Measurements from ENCODE around the gene TMEM247.

Gene TMEM247

GRCh38 chr2:46434851-46435273, 44.5 kb upstream of the TMEM247 start:
- no CpG with 5 or more reads among the region's 3 CpGs for WGBS
- H2BK15ac ChIP-seq (ENCODE audit: low read depth, poor library complexity, severe bottlenecking), result no peak overlapping the region
- H3K14ac ChIP-seq (ENCODE audit: low read length in 2 of 2), result no peak overlapping the region
- peak; percentile 68 for DNase-seq
- no peaks in the 10 kb centered on the region for H3K79me1 ChIP-seq (replicated peaks; ENCODE audit: low read length, poor library complexity, severe bottlenecking)
- peaks cover 0 to under 1% of the 10 kb centered on the region in 2 experiments for H3K27me3 ChIP-seq (ENCODE audit: control insufficient read depth in 1 of 2, insufficient read depth in 1 of 2, low read length in 2 of 2)
- peaks cover 3% of the 10 kb centered on the region for H3K4me1 ChIP-seq (ENCODE audit: control insufficient read depth, insufficient read depth, low read depth, low read length)
- no peak overlapping the region for H3K23ac ChIP-seq (ENCODE audit: low read length in 2 of 2)
- H3K27ac ChIP-seq (ENCODE audit: low read length, poor library complexity, severe bottlenecking), result peak overlapping the region; percentile 92
- H2BK12ac ChIP-seq (ENCODE audit: low read length in 2 of 2), result peak overlapping the region; percentile 23 to 59
- H2BK120ac ChIP-seq (ENCODE audit: low read depth, low read length), result no peak overlapping the region
- H2AK5ac ChIP-seq (ENCODE audit: low read length, severe bottlenecking), result peak overlapping the region; percentile 85
- no peak overlapping the region for H2AFZ ChIP-seq (ENCODE audit: low read depth, low read length)
- H3K4ac ChIP-seq (ENCODE audit: low read depth in 1 of 2, low read length in 2 of 2), result no peak overlapping the region
- H3K9me3 ChIP-seq (ENCODE audit: control insufficient read depth, low read length), result no peaks in the 10 kb centered on the region
- H4K8ac ChIP-seq (ENCODE audit: low read length), result peak overlapping the region; percentile 69
- peak overlapping the region; percentile 58 for H4K91ac ChIP-seq (ENCODE audit: low read length)
- peak overlapping the region; percentile 14 for H3K4me2 ChIP-seq (ENCODE audit: low read length, poor library complexity, severe bottlenecking)
- no peaks in the 10 kb centered on the region for H3K36me3 ChIP-seq (ENCODE audit: control insufficient read depth in 1 of 2, insufficient read depth in 2 of 2, low read depth in 1 of 2, low read length in 2 of 2)
- peak overlapping the region; percentile 94 for H2BK5ac ChIP-seq (ENCODE audit: low read depth, low read length, poor library complexity, severe bottlenecking)
- H3K9ac ChIP-seq (ENCODE audit: low read length), result no peak overlapping the region
- no peak overlapping the region for H3K4me3 ChIP-seq (ENCODE audit: insufficient read depth in 1 of 2, low read depth in 1 of 2, low read length in 2 of 2)
- peak overlapping the region; percentile 58 to 64 for H3K18ac ChIP-seq (ENCODE audit: low read depth in 1 of 2, low read length in 2 of 2)

- H4K8ac ChIP-seq (ENCODE audit: low read length), result no peak overlapping the region
- peak overlapping the region; percentile 31 to 74 for H3K18ac ChIP-seq (ENCODE audit: low read depth in 1 of 2, low read length in 2 of 2)
- H3K9me3 ChIP-seq (ENCODE audit: control insufficient read depth, low read length), result no peaks in the 10 kb centered on the region
- peak overlapping the region; percentile 92 for H3K27ac ChIP-seq (ENCODE audit: low read length, poor library complexity, severe bottlenecking)
- no peak overlapping the region for H3K4me3 ChIP-seq (ENCODE audit: insufficient read depth in 1 of 2, low read depth in 1 of 2, low read length in 2 of 2)
- H3K4ac ChIP-seq (ENCODE audit: low read depth in 1 of 2, low read length in 2 of 2), result peak overlapping the region in 1 of 2 experiments; percentile 79
- H3K79me1 ChIP-seq (replicated peaks; ENCODE audit: low read length, poor library complexity, severe bottlenecking), result no peaks in the 10 kb centered on the region
- H2AFZ ChIP-seq (ENCODE audit: low read depth, low read length), result no peak overlapping the region
- H3K9ac ChIP-seq (ENCODE audit: low read length), result no peak overlapping the region
- H2BK5ac ChIP-seq (ENCODE audit: low read depth, low read length, poor library complexity, severe bottlenecking), result peak overlapping the region; percentile 94
- no peak overlapping the region for H2BK120ac ChIP-seq (ENCODE audit: low read depth, low read length)
- peaks cover 3% of the 10 kb centered on the region for H3K4me1 ChIP-seq (ENCODE audit: control insufficient read depth, insufficient read depth, low read depth, low read length)
- DNase-seq, result no peak
- no peak overlapping the region for H3K23ac ChIP-seq (ENCODE audit: low read length in 2 of 2)
- no peaks in the 10 kb centered on the region for H3K36me3 ChIP-seq (ENCODE audit: control insufficient read depth in 1 of 2, insufficient read depth in 2 of 2, low read depth in 1 of 2, low read length in 2 of 2)
- peak overlapping the region; percentile 93 for H2AK5ac ChIP-seq (ENCODE audit: low read length, severe bottlenecking)
- no peak overlapping the region for H3K4me2 ChIP-seq (ENCODE audit: low read length, poor library complexity, severe bottlenecking)
- H3K14ac ChIP-seq (ENCODE audit: low read length in 2 of 2), result no peak overlapping the region
- no peak overlapping the region for H2BK12ac ChIP-seq (ENCODE audit: low read length in 2 of 2)
- no peak overlapping the region for H4K91ac ChIP-seq (ENCODE audit: low read length)
- no peak overlapping the region for H2BK15ac ChIP-seq (ENCODE audit: low read depth, poor library complexity, severe bottlenecking)
- H3K27me3 ChIP-seq (ENCODE audit: control insufficient read depth in 1 of 2, insufficient read depth in 1 of 2, low read length in 2 of 2), result peaks cover 2 to 5% of the 10 kb centered on the region in 2 experiments
Measured at GRCh38 chr2:46435353-46435752, 44.0 kb upstream of the TMEM247 start.

DNA sequence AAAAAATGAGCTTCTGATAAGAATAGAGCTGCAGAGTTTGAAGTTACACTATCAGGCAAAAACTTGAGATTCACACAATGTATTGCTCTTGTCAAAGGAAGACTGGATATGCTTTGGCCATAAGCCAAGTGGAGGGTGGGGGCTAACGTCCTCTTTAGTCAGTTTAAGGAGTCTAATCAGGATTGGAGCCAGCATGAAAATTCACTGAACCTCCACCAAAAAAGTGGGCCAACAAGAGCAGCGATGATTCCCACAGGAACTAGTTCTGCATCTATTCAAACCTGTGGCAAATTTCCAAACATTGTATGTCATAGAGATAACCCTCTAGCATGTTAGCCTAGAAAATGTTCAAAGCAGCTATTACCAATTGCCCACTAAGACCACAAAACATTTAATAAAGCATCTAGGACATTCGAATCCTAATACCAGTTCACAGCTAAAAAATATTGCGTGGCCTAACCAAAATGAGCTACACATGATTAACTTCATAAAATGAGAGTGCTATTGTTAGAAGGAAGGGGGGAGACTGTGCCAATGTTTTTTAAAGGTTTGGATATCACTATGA, 43.5 kb upstream of the TMEM247 start:
- Histone ChIP-seq H3K9ac (ENCODE audit: low read length) (no peak overlapping the region), H3K36me3 (ENCODE audit: control insufficient read depth in 1 of 2, insufficient read depth in 2 of 2, low read depth in 1 of 2, low read length in 2 of 2) (no peaks in the 10 kb centered on the region), H2BK5ac (ENCODE audit: low read depth, low read length, poor library complexity, severe bottlenecking) (no peak overlapping the region), H3K4ac (ENCODE audit: low read depth in 1 of 2, low read length in 2 of 2) (peak overlapping the region in 1 of 2 experiments; percentile 62), H3K27ac (ENCODE audit: low read length, poor library complexity, severe bottlenecking) (peak overlapping the region; percentile 92), H3K23ac (ENCODE audit: low read length in 2 of 2) (no peak overlapping the region), H3K4me2 (ENCODE audit: low read length, poor library complexity, severe bottlenecking) (no peak overlapping the region), H2AFZ (ENCODE audit: low read depth, low read length) (no peak overlapping the region), H3K9me3 (ENCODE audit: control insufficient read depth, low read length) (no peaks in the 10 kb centered on the region), H2BK15ac (ENCODE audit: low read depth, poor library complexity, severe bottlenecking) (no peak overlapping the region), H4K91ac (ENCODE audit: low read length) (no peak overlapping the region), H3K14ac (ENCODE audit: low read length in 2 of 2) (no peak overlapping the region), H3K79me1 (replicated peaks; ENCODE audit: low read length, poor library complexity, severe bottlenecking) (no peaks in the 10 kb centered on the region), H3K4me3 (ENCODE audit: insufficient read depth in 1 of 2, low read depth in 1 of 2, low read length in 2 of 2) (no peak overlapping the region), H4K8ac (ENCODE audit: low read length) (no peak overlapping the region), H2BK120ac (ENCODE audit: low read depth, low read length) (no peak overlapping the region), H3K4me1 (ENCODE audit: control insufficient read depth, insufficient read depth, low read depth, low read length) (peaks cover 3% of the 10 kb centered on the region), H2AK5ac (ENCODE audit: low read length, severe bottlenecking) (peak overlapping the region; percentile 83), H3K18ac (ENCODE audit: low read depth in 1 of 2, low read length in 2 of 2) (peak overlapping the region in 1 of 2 experiments; percentile 56), H3K27me3 (ENCODE audit: control insufficient read depth in 1 of 2, insufficient read depth in 1 of 2, low read length in 2 of 2) (peaks cover 7 to 10% of the 10 kb centered on the region in 2 experiments), H2BK12ac (ENCODE audit: low read length in 2 of 2) (peak overlapping the region in 1 of 2 experiments; percentile 31)
- WGBS, result 74% methylated on average over 2 of the region's 4 CpGs
- DNase-seq, result no peak

- H3K18ac ChIP-seq (ENCODE audit: low read depth in 1 of 2, low read length in 2 of 2), result no peak overlapping the region
Measured at GRCh38 chr2:46436800-46437199, 42.6 kb upstream of the TMEM247 start.

More at GRCh38 chr2:46436800-46437199, 42.6 kb upstream of the TMEM247 start:
- Histone ChIP-seq H3K14ac (ENCODE audit: low read length in 2 of 2) (no peak overlapping the region), H3K27me3 (ENCODE audit: control insufficient read depth in 1 of 2, insufficient read depth in 1 of 2, low read length in 2 of 2) (peaks cover 10 to 12% of the 10 kb centered on the region in 2 experiments), H2BK15ac (ENCODE audit: low read depth, poor library complexity, severe bottlenecking) (no peak overlapping the region), H3K23ac (ENCODE audit: low read length in 2 of 2) (no peak overlapping the region), H3K36me3 (ENCODE audit: control insufficient read depth in 1 of 2, insufficient read depth in 2 of 2, low read depth in 1 of 2, low read length in 2 of 2) (no peaks in the 10 kb centered on the region), H2AFZ (ENCODE audit: low read depth, low read length) (no peak overlapping the region), H3K9me3 (ENCODE audit: control insufficient read depth, low read length) (no peaks in the 10 kb centered on the region), H3K9ac (ENCODE audit: low read length) (no peak overlapping the region), H3K4ac (ENCODE audit: low read depth in 1 of 2, low read length in 2 of 2) (no peak overlapping the region), H4K8ac (ENCODE audit: low read length) (no peak overlapping the region), H3K4me1 (ENCODE audit: control insufficient read depth, insufficient read depth, low read depth, low read length) (peaks cover 3% of the 10 kb centered on the region), H3K79me1 (replicated peaks; ENCODE audit: low read length, poor library complexity, severe bottlenecking) (no peaks in the 10 kb centered on the region), H2BK12ac (ENCODE audit: low read length in 2 of 2) (no peak overlapping the region), H4K91ac (ENCODE audit: low read length) (no peak overlapping the region), H2BK5ac (ENCODE audit: low read depth, low read length, poor library complexity, severe bottlenecking) (no peak overlapping the region), H3K4me2 (ENCODE audit: low read length, poor library complexity, severe bottlenecking) (no peak overlapping the region), H2AK5ac (ENCODE audit: low read length, severe bottlenecking) (peak overlapping the region; percentile 41), H2BK120ac (ENCODE audit: low read depth, low read length) (no peak overlapping the region), H3K4me3 (ENCODE audit: insufficient read depth in 1 of 2, low read depth in 1 of 2, low read length in 2 of 2) (no peak overlapping the region), H3K27ac (ENCODE audit: low read length, poor library complexity, severe bottlenecking) (no peak overlapping the region)
- no peak for DNase-seq
